Left forelimb (tissue), 1 donor: ENCODE results near the gene TXNL4B.

Source experiments
- DNase-seq: peaks from one replicate; pipeline ENCODE4 v3.0.0-alpha.2; 2018; ENCODE audit warnings: low spot score

TXNL4B gene

DNA sequence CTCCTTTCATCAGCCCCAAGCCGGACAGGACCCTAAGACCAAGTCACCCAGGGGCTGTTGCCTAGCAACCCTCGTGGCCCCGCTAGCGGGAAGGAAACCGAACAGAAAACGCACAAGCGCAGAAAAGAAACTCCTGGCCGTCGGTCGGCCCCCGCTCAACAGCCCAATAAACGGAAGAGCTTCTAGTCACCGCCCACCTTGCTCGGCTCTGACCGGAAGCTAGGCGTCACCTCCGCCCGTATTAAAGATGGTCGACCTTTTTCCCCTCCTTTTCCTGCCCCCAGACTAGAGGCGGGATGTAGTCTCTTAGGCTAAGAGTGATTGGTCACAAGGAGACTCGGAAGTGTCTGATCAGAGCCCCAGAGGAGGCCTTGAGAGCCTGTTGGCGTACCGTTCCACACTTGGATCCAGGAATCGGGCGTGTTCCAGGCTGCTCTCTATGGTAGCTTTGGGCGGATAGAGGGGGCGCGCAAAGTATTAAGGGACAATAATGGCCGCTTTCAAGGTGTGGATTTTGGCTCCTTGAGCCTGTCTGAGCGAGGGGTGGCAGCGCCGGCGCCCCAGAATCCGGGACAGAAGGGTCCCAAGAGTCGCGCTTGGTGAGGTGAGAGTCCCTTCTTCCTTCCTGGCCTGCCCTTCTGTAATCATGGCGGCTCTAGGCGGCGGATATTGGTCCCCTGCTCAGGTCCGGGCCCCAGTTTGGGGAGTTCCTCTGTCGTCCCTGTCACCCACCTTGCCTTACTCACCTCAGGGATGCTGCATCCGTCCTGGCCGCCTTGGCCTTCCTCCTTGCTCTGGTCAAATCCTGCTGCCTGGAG lies at the start of gene TXNL4B, which contains the start of gene DHX38:
Gene TXNL4B (minus strand): TSS at position 173 of the 818 bp plus-strand sequence. CDS start 2,871 bp downstream, outside the sequence.
Gene DHX38 (plus strand): TSS at position 400 of the 818 bp plus-strand sequence. CDS start 2,311 bp downstream, outside the sequence.
- peak; percentile 96 for DNase-seq

DNA sequence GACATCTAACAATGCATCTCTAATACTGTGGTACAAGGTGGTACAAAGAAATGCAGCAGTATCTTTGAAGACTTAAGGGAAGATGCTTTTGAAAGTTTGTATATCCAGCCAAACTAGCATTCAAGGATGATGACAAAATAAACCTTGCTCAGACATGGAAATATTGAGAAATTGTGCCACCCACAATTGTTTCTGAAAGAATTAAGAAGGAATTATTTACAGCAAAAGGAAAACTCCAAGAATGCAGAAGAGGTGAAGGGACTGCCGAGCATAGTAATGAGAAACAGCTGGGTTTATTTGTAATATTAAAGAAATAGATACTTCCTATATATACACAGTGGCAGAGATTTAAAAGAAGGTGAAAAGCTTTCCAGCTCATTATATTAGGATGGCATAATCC lies 49.1 kb upstream of the TXNL4B start:
- DNase-seq, result no peak

DNA sequence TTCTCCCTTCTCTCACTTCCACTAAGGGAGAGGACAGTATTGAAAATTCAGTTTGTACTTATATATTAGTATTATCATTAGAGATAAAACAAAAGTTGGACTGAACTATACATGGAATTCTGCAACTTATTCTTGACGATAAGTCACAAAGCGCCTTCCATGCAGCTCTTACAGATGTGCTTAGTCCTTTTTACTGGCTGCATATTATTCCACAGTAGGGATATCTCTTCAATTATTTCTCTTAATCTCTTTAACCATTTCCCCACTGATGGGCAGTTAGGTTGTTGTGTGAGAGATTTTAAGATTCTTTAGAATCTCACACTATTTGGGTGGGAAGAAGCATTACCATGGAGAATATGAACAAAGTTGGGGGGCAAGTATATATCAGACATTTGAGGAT lies 46.5 kb upstream of the TXNL4B start:
- DNase-seq, result no peak

DNA sequence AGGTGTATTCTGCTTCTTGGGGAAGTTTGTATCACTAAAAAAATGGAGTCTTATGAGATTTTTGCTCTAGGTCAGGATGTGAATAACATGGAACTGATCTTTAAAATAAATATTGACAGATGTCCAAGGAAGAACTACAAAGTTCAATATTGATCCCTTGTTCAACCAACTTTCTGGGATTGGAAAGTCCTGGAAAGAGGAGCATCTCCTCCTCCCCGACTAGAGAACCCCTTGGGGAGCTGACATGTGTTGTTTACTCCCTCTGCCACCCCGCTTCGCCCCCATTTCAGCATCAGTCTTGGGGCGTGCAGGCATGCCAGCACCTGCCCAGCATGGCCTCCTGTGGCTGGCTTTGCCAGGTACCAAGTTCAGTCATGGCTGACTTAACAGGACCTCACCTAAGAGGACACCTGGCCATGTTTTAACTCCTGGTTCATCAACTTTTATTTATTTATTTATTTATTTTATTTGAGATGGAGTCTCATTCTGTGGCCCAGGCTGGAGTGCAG lies 44.7 kb upstream of the TXNL4B start:
- no peak for DNase-seq

DNA sequence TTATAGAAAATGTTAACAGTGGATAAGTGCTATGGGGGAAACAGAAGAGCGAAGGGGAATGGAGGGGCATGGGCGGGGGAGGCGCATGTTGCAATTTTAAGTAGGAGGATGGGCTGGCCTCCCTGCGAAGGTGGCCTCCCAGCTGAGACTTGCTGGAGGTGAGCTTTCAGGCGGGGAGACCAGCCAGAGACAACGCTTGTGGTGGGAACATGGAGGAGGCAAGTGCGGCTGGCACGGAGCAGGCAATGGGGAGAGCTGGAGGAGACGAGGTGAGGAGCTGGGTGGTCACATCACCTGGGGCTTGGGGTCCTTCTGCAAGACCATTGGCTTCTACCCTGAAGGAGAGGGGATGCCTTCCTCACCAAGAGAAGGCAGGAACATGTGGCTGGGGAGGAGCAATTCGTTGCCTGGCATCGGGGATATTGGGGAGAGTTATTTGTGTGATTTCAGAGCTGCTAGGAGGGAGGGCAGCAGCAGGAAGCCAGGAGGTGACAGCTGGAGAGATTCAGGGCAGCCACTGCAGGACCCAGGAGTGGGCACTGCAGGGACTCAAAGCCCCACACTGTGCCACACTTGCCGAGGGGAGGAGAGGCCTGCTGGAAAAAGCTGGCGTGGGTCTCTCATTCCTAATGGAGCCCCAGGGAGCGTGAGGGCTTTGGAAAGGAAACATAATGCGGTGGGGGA lies 44.1 kb upstream of the TXNL4B start:
- no peak for DNase-seq

DNA sequence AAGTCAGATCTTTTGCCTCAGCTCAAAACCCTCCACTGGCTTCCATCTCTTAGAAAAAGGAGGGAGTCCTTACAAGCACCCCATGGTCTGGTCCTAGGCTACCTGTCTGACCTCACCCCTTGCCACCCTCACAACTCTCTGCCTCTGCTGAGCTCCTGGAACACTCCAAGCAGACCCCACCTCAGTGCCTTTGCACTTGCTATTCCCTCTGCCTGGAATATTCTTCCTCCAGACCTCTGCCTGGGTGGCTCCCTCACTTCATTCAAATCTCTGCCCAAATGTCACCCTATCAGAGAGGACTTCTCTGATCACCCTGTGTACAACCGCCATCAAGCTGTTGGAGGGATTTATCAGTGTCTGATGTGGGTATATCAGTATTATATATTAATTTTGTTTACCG lies 41.1 kb upstream of the TXNL4B start:
- DNase-seq, result no peak

DNA sequence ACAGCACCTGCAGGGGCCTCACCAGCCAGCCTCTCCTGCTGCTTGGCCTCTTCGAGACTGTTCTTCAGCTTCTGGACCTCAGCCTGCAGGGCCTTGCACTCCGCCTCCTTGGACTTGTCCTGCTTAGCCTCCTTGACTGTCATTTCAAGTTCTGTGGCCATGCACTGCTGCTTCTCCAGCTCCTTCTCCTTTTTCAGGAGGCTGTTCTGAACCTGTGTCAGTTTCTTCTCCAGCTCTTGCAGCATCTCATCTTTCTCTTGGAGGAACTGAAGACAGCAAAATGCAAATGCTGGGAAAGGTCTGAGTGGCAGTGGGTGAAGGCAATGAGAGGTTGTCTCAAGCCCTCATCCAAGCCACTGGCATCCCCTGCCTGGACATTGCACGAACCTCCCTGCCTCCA lies 39.3 kb upstream of the TXNL4B start:
- no peak for DNase-seq

DNA sequence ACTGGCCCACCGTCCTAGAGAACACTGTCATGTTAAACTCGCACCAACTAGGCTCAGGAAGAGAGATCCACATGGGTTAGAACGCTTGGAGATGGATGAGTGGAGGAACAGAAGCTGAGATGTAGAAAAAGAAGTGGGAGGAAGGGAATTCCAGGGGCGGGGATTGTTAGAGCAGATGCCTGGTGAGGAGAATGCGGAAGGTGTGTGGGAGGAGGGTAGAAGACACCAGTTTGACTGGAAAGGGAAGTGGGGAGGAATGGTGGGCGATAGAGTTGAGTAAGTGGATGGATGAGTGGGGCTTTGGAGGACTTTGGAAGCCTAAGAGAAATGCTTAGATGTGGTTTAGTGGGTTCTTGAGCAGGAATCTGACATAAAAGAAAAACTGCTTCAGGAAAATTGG lies 37.6 kb upstream of the TXNL4B start:
- no peak for DNase-seq

DNA sequence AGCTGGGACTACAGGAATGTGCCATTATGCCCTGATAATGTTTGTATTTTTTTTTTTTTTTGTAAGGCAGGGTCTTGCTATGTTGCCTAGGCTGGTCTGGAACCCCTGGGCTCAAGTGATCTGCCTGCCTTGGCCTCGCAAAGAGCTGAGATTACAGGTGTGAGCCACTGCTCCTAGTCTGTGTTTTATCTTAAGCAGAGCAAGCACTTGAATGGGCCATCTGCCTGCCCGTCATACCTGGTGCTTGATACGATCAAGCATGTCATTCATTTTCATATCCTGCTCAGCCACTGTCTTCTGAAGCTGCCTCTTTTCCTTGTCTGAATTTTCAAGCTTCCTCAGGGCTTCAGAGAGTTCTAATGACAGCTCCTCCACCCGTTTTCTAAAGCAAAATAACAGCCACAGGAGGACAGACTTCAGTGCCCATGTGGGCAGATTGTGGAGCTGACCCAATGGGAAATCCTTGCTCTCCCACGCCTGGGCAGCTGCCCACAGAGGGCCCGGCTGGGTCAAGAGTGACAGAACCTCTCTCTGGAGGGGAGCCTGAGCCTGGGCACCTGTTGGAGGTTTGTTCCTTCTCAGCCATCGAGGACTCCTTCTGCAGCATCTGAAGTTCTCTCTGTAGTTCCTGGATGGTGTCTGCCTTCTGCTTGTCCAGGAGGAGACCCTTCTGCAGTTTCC lies 36.7 kb upstream of the TXNL4B start:
- no peak for DNase-seq

DNA sequence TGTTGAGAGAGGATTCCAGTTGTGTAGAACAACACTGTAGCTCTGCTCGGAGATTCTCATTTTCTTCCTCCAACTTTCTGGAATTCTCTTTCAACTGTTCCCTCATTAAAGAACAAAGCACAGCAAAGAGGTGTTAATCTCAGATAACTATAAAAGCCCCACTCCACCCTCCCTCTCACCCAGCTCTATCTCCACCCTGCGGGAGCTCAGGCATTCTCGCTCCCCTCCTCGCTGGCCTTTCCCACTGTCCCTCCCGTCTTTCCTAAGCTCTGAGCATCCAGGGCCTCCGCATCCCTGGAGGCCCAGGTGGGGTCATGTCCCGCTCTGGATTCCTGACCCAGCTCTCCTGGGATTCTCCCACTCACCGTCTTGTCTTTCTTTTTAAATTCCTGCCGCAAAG lies 35.3 kb upstream of the TXNL4B start:
- no peak for DNase-seq

DNA sequence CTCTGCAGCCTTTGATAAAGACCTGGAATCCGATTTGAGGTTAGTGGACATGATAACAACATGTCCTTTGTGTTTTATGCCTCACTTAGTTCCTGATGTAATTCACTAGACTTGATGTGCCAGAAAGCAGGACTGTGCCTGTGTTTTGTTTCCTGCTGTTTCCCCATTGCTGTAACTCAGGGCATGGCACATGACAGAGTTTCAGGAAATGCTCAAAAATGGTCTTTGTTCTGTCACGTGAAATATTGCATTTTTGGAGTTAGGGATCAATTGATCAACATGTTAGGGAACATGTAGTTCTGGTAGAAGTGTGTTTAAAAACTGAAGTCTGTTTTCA lies 33.0 kb upstream of the TXNL4B start:
- no peak for DNase-seq

DNA sequence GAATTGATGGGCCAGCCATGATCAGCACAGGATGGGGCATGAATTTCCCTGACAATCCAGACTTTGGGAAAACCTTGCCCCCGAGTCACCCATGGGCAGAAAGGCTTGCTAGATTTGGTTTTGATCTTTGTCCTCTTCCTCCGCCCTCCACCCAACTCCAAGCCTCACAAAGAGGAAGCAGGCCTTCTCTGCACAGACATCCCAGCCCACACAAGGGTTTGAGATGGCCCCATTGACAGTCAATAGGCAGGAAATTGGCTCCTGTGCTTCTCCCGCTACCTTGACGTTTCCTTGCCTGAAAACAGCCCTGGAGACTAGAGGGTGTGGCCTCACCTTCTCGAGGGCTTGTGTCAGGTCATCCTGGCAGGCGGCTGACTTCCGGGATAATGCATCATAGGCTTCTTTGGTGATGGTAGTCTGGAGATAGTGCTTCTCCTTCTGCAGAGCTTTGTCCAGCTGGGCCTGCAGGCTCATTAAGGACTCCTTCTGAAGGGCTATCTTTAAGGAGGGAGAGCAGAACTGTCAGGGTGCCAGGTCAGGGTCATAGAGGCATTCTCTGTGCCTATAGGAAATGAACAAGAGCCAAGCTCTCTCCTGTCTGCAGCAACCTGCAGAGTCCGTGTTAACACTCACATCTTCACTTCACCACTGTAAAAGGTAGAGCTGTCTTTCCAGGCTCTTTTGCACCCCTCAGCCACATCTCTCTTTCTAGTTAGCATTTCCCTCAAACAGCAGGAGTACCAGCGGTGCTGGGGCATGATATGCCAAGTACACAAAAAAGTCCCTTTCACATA lies 32.4 kb upstream of the TXNL4B start:
- no peak for DNase-seq

DNA sequence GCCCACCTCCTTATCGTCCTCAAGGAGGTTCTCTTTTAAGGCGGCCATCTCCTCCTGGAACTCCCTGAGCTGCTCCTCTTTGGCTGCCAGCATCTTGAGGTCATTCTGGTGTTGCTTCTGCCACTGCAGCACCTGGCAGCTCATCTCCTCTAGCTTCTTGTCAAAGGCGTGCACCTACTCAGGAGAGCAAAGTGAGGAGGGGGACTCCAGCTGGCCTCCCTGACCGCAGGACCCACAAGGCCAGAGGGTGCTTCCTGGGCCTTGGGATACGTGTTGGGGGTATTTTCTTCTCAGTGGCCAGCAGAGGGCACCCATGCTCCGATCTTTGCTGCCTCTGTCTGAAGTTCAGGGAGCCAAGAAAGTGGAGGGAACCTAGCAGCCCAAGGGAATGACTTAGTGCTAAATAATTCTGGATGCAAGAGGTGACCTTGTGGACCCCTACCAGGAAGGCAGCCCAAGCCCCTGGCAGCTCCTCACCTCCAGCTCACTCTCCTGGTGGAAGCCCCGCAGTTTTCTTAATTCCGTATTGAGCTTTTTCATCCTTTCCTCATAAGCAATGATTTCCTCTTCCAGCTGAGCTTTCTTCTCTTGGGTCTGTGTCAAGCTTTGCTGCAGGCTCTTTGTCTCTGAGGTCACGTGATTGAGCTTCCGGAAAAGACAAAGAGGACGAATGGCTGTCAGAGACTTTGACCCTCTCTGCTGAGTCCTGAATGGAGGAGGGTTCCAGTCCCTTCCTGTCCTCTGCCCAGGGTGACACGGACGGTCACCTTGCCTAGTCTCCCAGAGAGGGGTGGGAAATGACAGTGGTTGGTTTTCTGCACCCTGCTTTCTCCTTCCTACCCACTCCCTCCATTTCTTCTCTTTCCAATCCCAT lies 31.6 kb upstream of the TXNL4B start:
- DNase-seq, result no peak

DNA sequence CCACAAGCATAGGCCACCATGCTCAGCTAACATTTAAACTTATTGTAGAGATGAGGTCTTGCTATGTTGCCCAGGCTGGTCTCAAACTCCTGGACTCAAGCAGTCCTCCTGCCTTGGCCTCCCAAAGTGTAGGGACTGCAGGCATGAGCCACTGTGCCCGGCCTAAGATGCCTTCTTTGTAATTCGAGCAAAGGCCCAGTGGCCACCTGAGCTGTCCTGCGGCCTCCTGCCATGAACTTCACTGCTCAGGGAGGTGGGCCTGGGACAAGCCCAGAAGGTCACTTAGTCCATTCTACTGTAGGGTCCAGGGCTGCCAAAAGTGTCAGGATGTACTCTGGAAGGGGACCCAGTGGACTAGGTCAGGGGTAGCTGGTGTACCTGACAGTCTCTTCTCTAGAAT lies 30.7 kb upstream of the TXNL4B start:
- no peak for DNase-seq

DNA sequence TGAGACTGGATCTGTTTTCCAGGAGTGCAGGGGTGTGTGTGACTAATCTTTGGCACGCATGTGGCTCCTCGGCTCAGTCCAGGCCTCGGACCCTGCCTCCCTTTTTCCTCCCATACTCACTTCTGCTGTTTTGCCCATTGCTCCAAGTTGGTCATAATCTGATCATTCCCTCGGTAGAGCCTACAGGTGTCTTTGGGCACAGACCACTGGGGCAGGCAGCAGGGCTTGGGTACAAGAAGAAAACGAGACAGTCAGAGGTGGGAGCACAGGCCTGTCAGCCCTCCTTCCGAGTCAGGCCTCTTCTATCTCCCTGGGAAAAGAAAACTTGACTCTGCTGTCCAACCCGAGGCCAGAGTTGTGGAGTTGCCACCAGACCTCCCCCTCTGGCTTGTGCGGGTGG lies 30.0 kb upstream of the TXNL4B start:
- no peak for DNase-seq

DNA sequence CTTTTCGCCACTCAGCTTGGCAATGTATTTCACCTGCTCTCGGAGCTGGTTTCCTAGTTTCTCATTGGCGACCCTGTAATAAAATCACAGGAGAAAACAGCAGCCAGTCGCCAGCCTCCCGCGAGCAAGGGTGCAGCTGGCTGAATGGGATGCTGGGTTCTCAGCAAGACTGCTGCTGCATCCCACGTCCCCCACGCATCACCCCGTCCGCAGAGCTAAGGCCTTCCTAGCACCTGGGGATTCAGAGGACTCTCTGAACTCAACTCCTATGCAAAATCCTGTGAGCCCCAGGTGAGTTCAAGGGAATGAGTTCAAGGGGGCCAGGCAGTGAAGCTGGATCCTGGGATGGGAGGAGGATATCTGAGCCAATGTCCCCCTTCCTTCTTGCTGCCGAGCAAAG lies 29.5 kb upstream of the TXNL4B start:
- no peak for DNase-seq

DNA sequence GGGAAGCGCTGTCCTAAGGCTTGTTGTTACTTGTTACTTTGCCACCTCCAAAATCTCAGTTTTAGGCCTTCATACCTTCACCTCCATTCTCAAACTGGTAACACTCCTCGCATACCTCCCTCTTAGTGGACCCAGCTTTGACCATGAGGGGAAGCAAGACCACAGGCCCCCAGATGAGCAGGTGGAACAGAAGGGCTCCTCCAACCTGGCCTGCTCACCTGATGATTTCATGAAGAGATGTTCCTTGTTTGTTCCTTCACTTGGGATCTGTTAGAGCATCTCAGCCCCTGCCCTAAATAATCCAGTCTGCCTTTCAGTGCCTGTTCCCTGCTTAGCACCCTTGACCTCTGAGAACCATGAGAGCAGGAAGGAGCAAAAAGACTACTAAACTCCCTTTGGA lies 28.9 kb upstream of the TXNL4B start:
- DNase-seq, result no peak

DNA sequence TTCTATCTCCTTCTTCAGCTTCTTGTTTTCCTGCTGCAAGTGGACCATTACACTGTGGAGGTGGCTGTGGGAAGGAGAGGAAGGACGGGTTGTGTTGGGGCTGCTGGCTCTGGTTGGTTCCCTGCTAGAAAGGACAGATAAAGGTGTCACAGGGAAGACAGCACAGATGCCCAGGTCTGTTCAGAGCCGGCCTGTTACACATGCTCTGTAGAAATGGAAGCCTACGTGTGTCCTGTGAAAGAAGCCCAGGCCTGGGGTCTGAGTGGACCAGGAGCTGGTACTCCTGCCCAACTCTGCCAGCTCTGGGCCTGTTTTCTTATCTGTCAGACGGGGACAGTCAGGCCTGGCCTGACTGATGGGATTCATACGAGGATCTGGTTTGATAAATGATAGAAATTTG lies 26.6 kb upstream of the TXNL4B start:
- DNase-seq, result no peak

DNA sequence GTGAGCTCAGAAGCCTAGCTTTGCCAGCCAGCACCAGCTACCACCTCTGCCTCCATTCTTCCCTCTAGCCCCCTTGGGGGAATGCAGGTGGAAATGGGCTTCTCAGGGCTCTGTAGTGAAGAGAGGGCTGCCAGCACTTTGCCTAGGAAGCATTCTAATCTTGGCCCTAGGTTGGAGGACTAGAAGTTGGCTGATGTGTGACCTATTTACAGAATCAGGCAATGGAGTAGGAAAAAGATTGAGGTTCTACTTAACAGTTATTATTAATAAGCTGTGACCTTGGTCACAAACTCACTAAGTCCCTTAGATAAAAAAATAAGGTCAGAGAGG lies 20.2 kb upstream of the TXNL4B start:
- DNase-seq, result peak; percentile 5

DNA sequence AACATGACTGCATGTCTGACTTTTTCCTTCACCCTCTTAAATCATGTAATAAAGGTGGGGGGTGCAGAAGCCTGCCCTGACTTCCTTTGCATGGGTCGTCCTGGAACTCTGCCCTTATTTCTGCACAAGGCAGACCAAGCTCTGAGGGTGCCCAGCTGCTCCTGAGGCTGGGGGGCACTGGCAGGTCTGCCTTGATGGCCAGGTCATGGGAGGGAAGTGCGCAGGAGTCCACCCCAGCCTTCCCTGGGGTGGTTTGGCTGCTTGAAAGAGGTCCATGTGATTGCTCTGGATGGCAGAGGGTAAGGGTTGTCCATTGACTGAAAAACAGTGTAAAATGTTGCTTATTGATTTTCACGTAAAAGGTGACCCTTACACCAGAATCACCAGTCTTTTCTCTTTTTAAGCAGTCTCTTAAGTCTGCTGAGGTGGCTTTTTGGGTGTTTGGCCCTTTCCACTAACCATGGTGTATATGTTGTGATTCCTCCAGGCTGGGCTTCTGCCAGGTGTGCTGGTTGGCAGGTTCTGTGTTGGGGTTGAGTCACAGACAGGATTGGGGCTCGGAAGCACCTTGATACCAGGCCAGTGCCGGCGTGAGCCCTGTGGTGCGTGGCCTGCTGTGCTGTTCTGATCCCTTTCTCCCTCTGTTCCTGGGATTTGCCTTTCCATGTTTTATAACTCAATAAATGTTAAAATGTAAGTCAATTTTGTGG lies 19.6 kb upstream of the TXNL4B start:
- no peak for DNase-seq

DNA sequence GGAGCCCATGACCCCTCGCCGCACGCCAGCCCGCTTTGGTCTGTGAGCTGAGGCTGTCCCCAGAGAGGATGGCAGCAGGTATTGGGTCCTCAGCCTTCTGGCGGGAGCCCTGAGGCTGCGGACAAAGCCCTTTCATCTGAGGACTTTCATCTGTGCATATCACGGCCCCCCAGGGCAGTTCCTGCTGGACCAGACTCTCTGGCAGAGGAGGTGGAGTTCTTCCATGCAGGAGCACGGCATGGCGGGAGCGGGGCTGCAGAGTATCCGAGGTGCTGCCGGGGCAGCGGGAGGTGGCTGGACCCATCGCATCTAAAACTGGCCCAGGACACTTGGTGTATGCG lies 19.0 kb upstream of the TXNL4B start:
- DNase-seq, result no peak
